Lower lobe of right lung (tissue), 2 donors: ENCODE data around the gene MACROD2. TPM values are rescaled to one million over a fixed set of nuclear protein-coding genes. Genes with fewer than 3 reads are reported as not detected.

ENCODE experiments used
- ATAC-seq, 2 donors: fragments of 200-7000 bp; cut with Tn5 transposase; one replicate each; pipeline ENCODE4 v1.9.1; 2020 to 2022; ENCODE audit warnings: mild to moderate bottlenecking in 2 of 2, moderate library complexity in 2 of 2
- DNase-seq: peaks from one replicate; pipeline ENCODE4 v3.0.0-alpha.2; 2020
- H3K27ac ChIP-seq: fragments of 200-600 bp; one replicate; pipeline ENCODE4 v1.8.0; 2022
- H3K27me3 ChIP-seq: fragments of 200-600 bp; one replicate; pipeline ENCODE4 v1.8.0; 2022; ENCODE audit warnings: low read depth
- H3K36me3 ChIP-seq: fragments of 200-600 bp; one replicate; pipeline ENCODE4 v1.8.0; 2022; ENCODE audit warnings: mild to moderate bottlenecking
- H3K4me1 ChIP-seq: fragments of 200-600 bp; one replicate; pipeline ENCODE4 v1.8.0; 2022
- H3K4me3 ChIP-seq: fragments of 200-600 bp; one replicate; pipeline ENCODE4 v1.8.0; 2022; ENCODE audit warnings: mild to moderate bottlenecking
- H3K9me3 ChIP-seq: fragments of 200-600 bp; one replicate; pipeline ENCODE4 v1.8.0; 2022
- intact Hi-C: fragments of 100-400 bp; cut with DNase I; formaldehyde crosslinking; loops from one replicate; pipeline ENCODE4 v1.11.0; 2022
- total RNA-seq: library from RNA; stranded (reverse); fragmentation: NEBNext Ultra II Directional; extraction: Animal tissue kit (Norgen Biotek cat#: 25700); gene quantifications from one replicate; pipeline ENCODE4 v1.2.1, GENCODE V29; 2021
- TF ChIP-seq, protein P1 (sequence below): fragments of 200-600 bp; IDR thresholded peaks from one replicate; pipeline ENCODE4 v1.8.0; 2022; ENCODE audit warnings: antibody characterized with exemption, mild to moderate bottlenecking
- donor health status: DM: no; HTN: yes; CAD: no; lungs with severe emphysema.

MACROD2 gene
- total RNA-seq, 1 donor from 2014 or later = 73.0 TPM

DNA sequence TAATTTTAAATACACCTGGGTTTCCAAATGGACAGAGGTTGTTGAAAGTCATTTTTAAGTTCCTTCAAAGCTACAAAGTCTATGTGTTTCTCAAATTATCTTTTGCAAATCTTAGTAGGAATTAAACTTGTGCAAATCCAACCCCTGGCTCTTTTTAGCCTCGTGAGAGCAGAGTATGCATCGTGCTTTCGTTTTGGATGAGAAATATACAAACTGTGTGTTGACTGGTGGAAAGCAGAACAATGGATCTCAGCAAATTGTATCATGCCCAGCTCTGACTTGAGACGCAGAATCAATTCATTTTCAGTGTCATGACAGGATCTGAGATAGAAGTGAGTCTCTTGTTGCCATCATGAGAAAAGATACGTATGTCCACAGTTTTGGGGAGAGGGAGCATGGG lies 884.5 kb downstream of the MACROD2 start:
- ATAC-seq (no peak), DNase-seq (no peak)
- no peak overlapping the region for H3K4me3 ChIP-seq
- TF ChIP-seq, protein P1, sequence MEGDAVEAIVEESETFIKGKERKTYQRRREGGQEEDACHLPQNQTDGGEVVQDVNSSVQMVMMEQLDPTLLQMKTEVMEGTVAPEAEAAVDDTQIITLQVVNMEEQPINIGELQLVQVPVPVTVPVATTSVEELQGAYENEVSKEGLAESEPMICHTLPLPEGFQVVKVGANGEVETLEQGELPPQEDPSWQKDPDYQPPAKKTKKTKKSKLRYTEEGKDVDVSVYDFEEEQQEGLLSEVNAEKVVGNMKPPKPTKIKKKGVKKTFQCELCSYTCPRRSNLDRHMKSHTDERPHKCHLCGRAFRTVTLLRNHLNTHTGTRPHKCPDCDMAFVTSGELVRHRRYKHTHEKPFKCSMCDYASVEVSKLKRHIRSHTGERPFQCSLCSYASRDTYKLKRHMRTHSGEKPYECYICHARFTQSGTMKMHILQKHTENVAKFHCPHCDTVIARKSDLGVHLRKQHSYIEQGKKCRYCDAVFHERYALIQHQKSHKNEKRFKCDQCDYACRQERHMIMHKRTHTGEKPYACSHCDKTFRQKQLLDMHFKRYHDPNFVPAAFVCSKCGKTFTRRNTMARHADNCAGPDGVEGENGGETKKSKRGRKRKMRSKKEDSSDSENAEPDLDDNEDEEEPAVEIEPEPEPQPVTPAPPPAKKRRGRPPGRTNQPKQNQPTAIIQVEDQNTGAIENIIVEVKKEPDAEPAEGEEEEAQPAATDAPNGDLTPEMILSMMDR = no peak
- no peaks in the 10 kb centered on the region for H3K27me3 ChIP-seq
- intact Hi-C loops = no loop called here
- H3K36me3 ChIP-seq = no peaks in the 10 kb centered on the region
- no peak overlapping the region for H3K27ac ChIP-seq
- H3K4me1 ChIP-seq = no peaks in the 10 kb centered on the region
- H3K9me3 ChIP-seq = no peaks in the 10 kb centered on the region

DNA sequence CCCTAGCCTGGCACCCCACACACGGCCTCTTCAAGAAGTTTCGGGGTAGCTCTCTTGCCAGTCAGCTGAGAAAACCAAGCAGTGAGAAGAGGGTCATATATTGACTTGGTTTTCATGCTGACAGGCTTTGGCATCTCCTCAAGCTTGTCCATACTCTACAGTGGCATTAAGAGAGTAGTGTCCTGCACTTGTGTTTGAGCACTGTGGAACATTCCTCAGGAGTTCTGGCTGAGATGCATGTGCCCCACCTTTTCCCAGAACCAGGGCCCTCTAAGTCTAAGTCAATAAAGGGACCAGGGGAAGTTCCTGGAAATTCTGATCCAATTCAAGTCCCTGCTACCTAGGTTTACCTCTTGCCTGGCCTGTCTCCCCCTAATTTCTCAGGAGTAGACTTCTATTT lies 886.2 kb downstream of the MACROD2 start:
- no peak overlapping the region for H3K4me3 ChIP-seq

DNA sequence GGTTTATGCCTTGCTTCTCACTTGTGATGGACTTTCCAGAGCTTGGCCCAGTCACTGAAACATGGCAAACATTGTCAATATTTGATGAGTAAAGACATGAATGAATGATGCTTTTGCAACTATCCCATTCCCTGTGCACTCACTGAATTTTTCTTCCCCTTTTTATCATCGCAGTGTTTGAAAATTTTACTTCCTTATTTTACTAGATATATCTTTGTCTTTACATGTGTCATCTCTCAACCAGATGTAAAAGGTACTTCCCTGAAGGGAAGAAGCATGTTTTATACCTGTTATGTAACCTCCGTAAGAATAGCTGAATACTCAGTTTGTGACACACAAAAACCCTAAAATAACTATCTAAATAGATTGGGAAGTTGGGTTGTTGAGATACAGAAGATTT lies 886.8 kb downstream of the MACROD2 start:
- ATAC-seq (no peak), DNase-seq (no peak)
- Histone ChIP-seq H3K4me1 (no peaks in the 10 kb centered on the region), H3K9me3 (no peaks in the 10 kb centered on the region), H3K36me3 (no peaks in the 10 kb centered on the region), H3K27me3 (no peaks in the 10 kb centered on the region), H3K27ac (no peak overlapping the region), H3K4me3 (no peak overlapping the region)
- intact Hi-C loops = no loop called here
- TF ChIP-seq, protein P1 = no peak

More for the DNA sequence above, 886.2 kb downstream of the MACROD2 start:
- intact Hi-C loops = no loop called here
- peak; percentile 49 to 78 for ATAC-seq
- Histone ChIP-seq H3K27ac (no peak overlapping the region), H3K4me1 (no peaks in the 10 kb centered on the region), H3K9me3 (no peaks in the 10 kb centered on the region), H3K36me3 (no peaks in the 10 kb centered on the region), H3K27me3 (no peaks in the 10 kb centered on the region)
- TF ChIP-seq, protein P1 = no peak
- no peak for DNase-seq

DNA sequence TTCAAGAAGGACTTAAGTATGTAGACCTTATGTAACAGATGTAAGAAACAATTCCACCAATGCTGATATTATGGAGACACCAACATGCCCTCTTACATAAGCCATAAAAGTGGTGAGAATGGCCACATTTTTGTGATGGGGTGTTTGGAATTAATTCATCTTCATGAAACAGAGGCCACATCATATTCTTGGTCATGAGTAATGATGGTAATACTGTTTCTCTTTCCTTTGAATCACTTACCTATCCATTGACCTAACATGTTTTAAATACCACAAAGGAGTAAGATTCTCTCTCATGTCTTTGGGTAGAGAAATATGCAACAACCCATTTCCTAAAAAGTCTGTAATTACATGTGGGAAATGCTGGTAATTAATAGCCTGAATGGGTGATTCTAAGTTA lies 887.5 kb downstream of the MACROD2 start:
- Histone ChIP-seq H3K9me3 (no peaks in the 10 kb centered on the region), H3K27me3 (no peaks in the 10 kb centered on the region), H3K4me3 (no peak overlapping the region), H3K27ac (no peak overlapping the region), H3K36me3 (no peaks in the 10 kb centered on the region), H3K4me1 (no peaks in the 10 kb centered on the region)
- intact Hi-C loops = no loop called here
- TF ChIP-seq, protein P1 = no peak
- ATAC-seq (no peak), DNase-seq (no peak)

DNA sequence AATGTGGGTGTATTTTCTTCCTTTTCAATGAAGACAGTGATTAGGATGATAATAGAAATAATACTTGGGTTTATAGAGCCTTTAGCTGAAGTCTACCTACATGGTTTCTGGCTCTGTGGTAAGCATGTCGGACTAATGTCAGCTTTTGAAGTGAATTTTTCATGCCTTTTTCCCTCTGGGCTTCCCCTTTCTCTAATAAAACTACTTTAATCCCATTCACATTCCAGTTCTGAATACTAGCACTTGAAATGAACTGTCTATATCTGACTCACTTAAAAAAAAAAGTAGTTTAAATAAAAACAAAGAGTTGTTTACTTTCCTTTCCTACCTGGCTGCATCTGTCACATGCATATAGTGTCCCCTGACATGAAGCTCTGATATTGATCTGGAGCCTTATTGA lies 888.0 kb downstream of the MACROD2 start:
- intact Hi-C loops = no loop called here
- peak in 1 of 2 donors; percentile 62 for ATAC-seq
- no peak for DNase-seq

More for the DNA sequence above, 888.0 kb downstream of the MACROD2 start:
- H3K4me1 ChIP-seq = no peaks in the 10 kb centered on the region
- TF ChIP-seq, protein P1 = no peak
- no peak overlapping the region for H3K4me3 ChIP-seq
- no peaks in the 10 kb centered on the region for H3K27me3 ChIP-seq
- H3K9me3 ChIP-seq = no peaks in the 10 kb centered on the region
- no peaks in the 10 kb centered on the region for H3K36me3 ChIP-seq
- no peak overlapping the region for H3K27ac ChIP-seq
